ENCODE measurements around the gene MVB12A.

MVB12A gene

GRCh38 chr19:17467471-17468301, 47.8 kb downstream of the MVB12A start:
- in situ Hi-C loops (cut with MboI; ENCODE audit: low pct_unique_long_range_greater_than_20kb, low sequenced_read_pairs), result no loop called here
- no peak for DNase-seq

DNA sequence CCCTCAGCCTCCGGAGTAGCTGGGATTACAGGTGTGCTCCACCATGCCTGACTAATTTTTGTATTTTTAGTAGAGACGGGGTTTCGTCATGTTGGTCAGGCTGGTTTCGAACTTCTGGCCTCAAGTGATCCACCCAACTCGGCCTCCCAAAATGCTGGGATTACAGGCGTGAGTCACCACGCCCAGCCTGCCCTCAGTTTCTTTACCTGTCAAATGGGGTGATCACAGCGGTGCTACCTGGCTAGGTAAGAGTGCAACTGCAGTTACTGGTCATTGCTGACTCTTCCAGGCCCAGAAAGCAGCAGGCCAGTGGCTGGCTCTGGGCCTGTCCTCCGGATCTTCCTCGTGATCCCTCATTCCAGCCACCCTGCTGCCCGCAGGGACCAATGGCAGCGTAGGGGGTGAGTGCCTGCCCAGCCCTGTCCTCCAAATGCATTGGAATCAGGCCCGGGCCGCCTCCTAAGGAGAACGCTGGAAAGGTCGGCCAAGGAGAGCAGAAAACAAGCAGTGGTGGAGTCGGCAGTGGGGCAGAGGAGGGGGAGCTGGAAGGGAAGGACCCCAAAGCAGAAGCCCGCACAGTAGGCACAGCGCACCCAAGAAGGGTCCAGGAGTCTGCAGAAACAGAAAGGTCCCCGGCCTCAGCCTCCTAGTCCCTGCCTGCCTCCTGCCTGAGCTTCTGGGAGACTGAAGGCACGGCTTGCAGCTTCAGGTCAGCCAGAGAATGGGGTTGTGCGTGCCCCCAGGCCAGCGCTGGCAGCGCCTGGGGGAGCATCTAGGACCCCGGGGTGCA, 48.6 kb downstream of the MVB12A start:
- in situ Hi-C loops (cut with MboI; ENCODE audit: low pct_unique_long_range_greater_than_20kb, low sequenced_read_pairs), result no loop called here
- DNase-seq, result no peak

GRCh38 chr19:17469092-17469480, 49.2 kb downstream of the MVB12A start:
- in situ Hi-C loops (cut with MboI; ENCODE audit: low pct_unique_long_range_greater_than_20kb, low sequenced_read_pairs), result no loop called here

DNA sequence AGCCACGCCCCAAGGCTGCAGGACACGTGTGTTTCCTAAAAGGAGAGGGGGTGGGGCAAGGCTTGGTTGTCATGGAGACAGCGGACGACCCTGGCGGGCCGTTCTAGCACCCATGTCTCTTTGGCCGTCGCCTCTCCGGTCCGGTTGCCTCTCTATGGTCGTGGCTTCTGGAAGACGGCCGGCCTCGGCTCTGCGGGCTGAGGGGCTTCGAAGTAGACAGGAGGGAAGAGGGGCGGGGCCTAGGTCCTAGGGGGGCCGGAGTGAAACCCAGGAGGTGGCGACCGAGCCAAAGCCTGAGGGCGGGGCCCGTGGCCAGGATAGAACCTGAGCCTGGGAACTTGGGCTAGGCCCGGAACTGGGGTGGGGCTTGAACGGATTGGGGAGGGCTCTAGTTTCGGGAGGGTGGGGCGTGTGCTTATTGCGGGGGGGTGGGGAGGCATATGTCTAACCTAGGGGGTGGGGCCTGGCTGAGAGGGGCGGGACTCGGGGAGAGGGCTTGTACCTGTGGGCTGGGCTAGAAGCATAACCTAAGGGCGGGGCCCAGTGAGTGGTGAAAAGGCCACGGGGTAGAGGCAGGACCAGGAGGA, 49.7 kb downstream of the MVB12A start:
- in situ Hi-C loops (cut with MboI; ENCODE audit: low pct_unique_long_range_greater_than_20kb, low sequenced_read_pairs), result no loop called here
- peak; percentile 94 for DNase-seq

More at GRCh38 chr19:17469092-17469480, 49.2 kb downstream of the MVB12A start:
- no peak for DNase-seq

DNA sequence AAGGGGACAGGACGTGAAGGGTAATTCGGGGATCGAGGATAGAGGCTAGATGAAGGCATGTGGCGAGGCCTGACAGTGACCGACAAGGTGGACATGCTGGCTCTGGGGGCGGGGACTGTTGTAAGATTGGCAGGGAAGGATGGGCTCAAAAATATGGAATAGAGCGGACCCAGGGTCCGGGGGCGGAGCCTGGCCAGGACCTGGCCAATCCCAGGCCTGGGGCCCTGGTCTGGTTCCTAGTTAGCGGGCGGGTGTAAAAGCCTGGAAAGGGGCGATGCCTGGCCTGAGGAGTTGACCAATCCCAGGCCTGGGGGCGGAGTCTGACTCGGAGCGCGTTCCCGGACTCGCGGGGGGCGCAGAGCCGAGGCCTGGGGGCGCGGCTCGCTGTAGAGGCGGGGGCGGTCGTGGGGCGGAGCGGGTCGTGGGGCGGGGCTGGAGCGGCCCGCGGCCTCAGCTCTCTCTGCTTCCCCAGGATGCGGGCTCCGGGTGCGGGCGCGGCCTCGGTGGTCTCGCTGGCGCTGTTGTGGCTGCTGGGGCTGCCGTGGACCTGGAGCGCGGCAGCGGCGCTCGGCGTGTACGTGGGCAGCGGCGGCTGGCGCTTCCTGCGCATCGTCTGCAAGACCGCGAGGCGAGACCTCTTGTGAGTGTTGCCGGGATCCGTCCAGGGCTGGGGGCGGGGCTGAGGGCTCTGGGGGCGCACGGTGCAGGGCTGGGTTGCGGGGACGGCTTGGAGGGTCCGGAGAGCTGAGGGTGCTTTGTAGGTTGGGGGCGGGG, 50.4 kb downstream of the MVB12A start, which contains the start of gene SLC27A1:
SLC27A1 (plus strand) TSS at position 457 of the 774 bp plus-strand sequence; CDS start at position 474, 17 bp downstream.
- peak; percentile 99 for DNase-seq
- in situ Hi-C loops (cut with MboI; ENCODE audit: low pct_unique_long_range_greater_than_20kb, low sequenced_read_pairs), result no loop called here

- DNase-seq, result no peak
- in situ Hi-C loops (cut with MboI; ENCODE audit: low pct_unique_long_range_greater_than_20kb, low sequenced_read_pairs), result no loop called here
Measured at GRCh38 chr19:17471410-17472125, 51.7 kb downstream of the MVB12A start.

DNA sequence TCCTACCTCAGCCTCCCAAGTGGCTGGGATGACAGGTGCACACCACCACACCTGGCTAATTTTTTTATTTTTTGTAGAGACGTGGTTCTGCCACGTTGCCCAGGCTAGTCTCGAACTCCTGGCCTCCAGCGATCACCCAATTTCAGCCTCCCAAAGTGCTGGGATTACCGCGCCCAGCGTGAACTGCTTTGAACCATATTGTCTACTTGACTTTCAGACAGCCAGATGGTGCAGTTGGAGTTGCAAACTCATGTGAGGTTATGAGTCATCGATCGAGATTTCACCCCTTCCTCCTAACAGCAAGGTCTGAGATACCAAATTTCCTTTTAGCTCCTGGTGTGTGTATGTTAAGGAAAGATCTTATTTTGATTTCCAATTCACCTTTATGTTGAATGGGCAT, 53.2 kb downstream of the MVB12A start:
- DNase-seq, result peak; percentile 55
- in situ Hi-C loops (cut with MboI; ENCODE audit: low pct_unique_long_range_greater_than_20kb, low sequenced_read_pairs), result no loop called here
